ENCODE results near the gene PROK2. TPM values are rescaled to one million over a fixed set of nuclear protein-coding genes. Genes with fewer than 3 reads are reported as not detected.

Gene PROK2
- total RNA-seq, 1 experiment from 2014 or later = 1.4 TPM

DNA sequence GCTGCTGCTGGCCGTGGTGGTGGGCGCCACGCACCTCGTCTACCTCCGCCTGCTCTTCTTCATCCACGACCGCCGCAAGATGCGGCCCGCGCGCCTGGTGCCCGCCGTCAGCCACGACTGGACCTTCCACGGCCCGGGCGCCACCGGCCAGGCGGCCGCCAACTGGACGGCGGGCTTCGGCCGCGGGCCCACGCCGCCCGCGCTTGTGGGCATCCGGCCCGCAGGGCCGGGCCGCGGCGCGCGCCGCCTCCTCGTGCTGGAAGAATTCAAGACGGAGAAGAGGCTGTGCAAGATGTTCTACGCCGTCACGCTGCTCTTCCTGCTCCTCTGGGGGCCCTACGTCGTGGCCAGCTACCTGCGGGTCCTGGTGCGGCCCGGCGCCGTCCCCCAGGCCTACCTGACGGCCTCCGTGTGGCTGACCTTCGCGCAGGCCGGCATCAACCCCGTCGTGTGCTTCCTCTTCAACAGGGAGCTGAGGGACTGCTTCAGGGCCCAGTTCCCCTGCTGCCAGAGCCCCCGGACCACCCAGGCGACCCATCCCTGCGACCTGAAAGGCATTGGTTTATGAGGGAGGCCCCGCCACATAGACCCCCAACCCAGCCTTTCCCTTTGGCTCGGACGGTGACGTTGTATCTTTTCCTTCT lies 30.2 kb downstream of the PROK2 start:
- WGBS (ENCODE audit: extremely low coverage, insufficient read length, low lambda C conversion rate) = no CpG with 5 or more reads among the region's 65 CpGs
- Histone ChIP-seq H2AFZ (ENCODE audit: low read length) (no peak overlapping the region), H3K9me3 (ENCODE audit: control insufficient read depth, low read depth, low read length) (no peaks in the 10 kb centered on the region), H2BK120ac (ENCODE audit: low read depth, low read length, poor library complexity, severe bottlenecking) (no peak overlapping the region), H2BK5ac (ENCODE audit: insufficient read length, low read length) (no peak overlapping the region), H3K14ac (ENCODE audit: insufficient read depth, low read length) (peak overlapping the region; percentile 95), H3K4me1 (ENCODE audit: insufficient read depth, low read length) (no peaks in the 10 kb centered on the region), H3K27ac (ENCODE audit: insufficient read length, low read depth, low read length) (no peak overlapping the region), H3K79me2 (ENCODE audit: insufficient read depth, low read length) (no peaks in the 10 kb centered on the region), H3K9ac (ENCODE audit: extremely low read depth, insufficient read length, low read length) (no peak overlapping the region), H3K79me1 (ENCODE audit: insufficient read depth, low read depth, low read length, poor library complexity, severe bottlenecking) (no peaks in the 10 kb centered on the region), H2BK20ac (ENCODE audit: low read depth, low read length, poor library complexity, severe bottlenecking) (no peak overlapping the region), H3K4ac (ENCODE audit: low read depth, low read length) (no peak overlapping the region), H4K91ac (ENCODE audit: insufficient read length, low read depth, low read length) (no peak overlapping the region), H2BK15ac (ENCODE audit: low read depth, low read length) (no peak overlapping the region), H3K27me3 (ENCODE audit: insufficient read depth, low read length) (peaks cover 12% of the 10 kb centered on the region; the same call in 1 of the 2 replicates), H4K20me1 (ENCODE audit: control insufficient read depth, insufficient read depth, insufficient read length) (no peaks in the 10 kb centered on the region), H3T11ph (ENCODE audit: low read length) (no peak overlapping the region), H3K56ac (ENCODE audit: insufficient read length, low read depth, low read length) (no peak overlapping the region), H3K23me2 (ENCODE audit: insufficient read length, low read depth, low read length, poor library complexity, severe bottlenecking) (peaks cover 10% of the 10 kb centered on the region), H2BK12ac (ENCODE audit: insufficient read length, low read depth, low read length) (no peak overlapping the region), H4K5ac (ENCODE audit: insufficient read length, low read depth, low read length) (no peak overlapping the region), H3K4me2 (ENCODE audit: insufficient read depth, insufficient read length, low read length) (peak overlapping the region; percentile 41), H2AK5ac (ENCODE audit: insufficient read length, low read length) (no peak overlapping the region), H4K8ac (replicated peaks; ENCODE audit: insufficient read length, low read depth, low read length) (no peak overlapping the region), H3K23ac (ENCODE audit: insufficient read length, low read depth, low read length) (no peak overlapping the region), H3K18ac (ENCODE audit: insufficient read length, low read depth, low read length) (no peak overlapping the region)
- H3K4me3 Mint-ChIP-seq = peak overlapping the region; percentile 64 to 81
- no peak for TF ChIP-seq CTCF (conservative IDR thresholded peaks at IDR 0.05)
- H3K4me1 Mint-ChIP-seq = peaks cover 20% of the 10 kb centered on the region in 2 experiments
- DNase-seq = peak; percentile 43
- H3K36me3 Mint-ChIP-seq (ENCODE audit: insufficient read depth in 1 of 3, low read depth in 3 of 3) = peaks cover 0 to 3% (median 0%) of the 10 kb centered on the region in 3 experiments; a peak in 5 of 7 replicates
- H3K9me3 Mint-ChIP-seq = 0 out of 5 replicates have a peak, but pooled peaks cover 0 to 2% of the 10 kb centered on the region in 2 experiments
- no peak overlapping the region for H3K27ac Mint-ChIP-seq
- peaks cover 48% of the 10 kb centered on the region for H3K27me3 Mint-ChIP-seq (ENCODE audit: low read depth)

All from H9 (cell line).